Testis (tissue), 2 donors: ENCODE measurements around the gene PPP2R1B.
"Not testable (repeated sequence)": the region's sequence is repeated elsewhere in the genome, so short reads cannot be mapped to it uniquely, and the experiment has no call there.

ENCODE experiments used
- CTCF ChIP-seq, 3 experiments: fragments of 450-650 bp in 2 of 3; fragments of 200-600 bp in 1 of 3; sonication (generic) in 1 of 3; IDR thresholded peaks; one replicate each; pipeline ENCODE4 v1.5.1; 2016 to 2019; ENCODE audit warnings: antibody characterized with exemption in 3 of 3, mild to moderate bottlenecking in 2 of 3, moderate library complexity in 1 of 3
- POLR2A ChIP-seq: fragments of 450-650 bp; IDR thresholded peaks from one replicate; pipeline ENCODE4 v1.6.1; 2017; ENCODE audit warnings: antibody characterized with exemption, mild to moderate bottlenecking, moderate library complexity

GRCh38 chr11:111717660-111718059 is 48.5 kb downstream of the PPP2R1B start:
- not testable (repeated sequence) for TF ChIP-seq CTCF (IDR thresholded peaks at IDR 0.05); POLR2A
